OCI-LY7 (cell line): ENCODE results near the gene SIAH1.

Experiments used
- CTCF ChIP-seq: fragments of 200-600 bp; sonication (generic); conservative IDR thresholded peaks from 2 replicates; pipeline ENCODE4 v1.5.1; 2014; ENCODE audit warnings: mild to moderate bottlenecking, antibody characterized with exemption, low read length, moderate library complexity, mixed read lengths
- EZH2phosphoT487 ChIP-seq: fragments of 200-600 bp; sonication (generic); IDR thresholded peaks from 2 replicates; pipeline ENCODE4 v1.6.1; 2018; ENCODE audit warnings: low read depth, borderline replicate concordance, mild to moderate bottlenecking, mixed run types, antibody characterized with exemption, low read length, moderate library complexity, mixed read lengths

GRCh38 chr16:48381201-48381600 lies 4.0 kb downstream of the SIAH1 start:
- TF ChIP-seq CTCF (no peak), EZH2phosphoT487 (no peak)
